HG03135 (cell line): Measurements from ENCODE around the gene THEMIS.
"Not testable (repeated sequence)": the region's sequence is repeated elsewhere in the genome, so short reads cannot be mapped to it uniquely, and the experiment has no call there.

Experiments used
- ATAC-seq: cut with Tn5 transposase; IDR thresholded peaks from one replicate; pipeline ENCODE4 v1.9.1; 2021; ENCODE audit warnings: mild to moderate bottlenecking, moderate library complexity; ENCODE audit not compliant: unreplicated experiment

Gene THEMIS

DNA sequence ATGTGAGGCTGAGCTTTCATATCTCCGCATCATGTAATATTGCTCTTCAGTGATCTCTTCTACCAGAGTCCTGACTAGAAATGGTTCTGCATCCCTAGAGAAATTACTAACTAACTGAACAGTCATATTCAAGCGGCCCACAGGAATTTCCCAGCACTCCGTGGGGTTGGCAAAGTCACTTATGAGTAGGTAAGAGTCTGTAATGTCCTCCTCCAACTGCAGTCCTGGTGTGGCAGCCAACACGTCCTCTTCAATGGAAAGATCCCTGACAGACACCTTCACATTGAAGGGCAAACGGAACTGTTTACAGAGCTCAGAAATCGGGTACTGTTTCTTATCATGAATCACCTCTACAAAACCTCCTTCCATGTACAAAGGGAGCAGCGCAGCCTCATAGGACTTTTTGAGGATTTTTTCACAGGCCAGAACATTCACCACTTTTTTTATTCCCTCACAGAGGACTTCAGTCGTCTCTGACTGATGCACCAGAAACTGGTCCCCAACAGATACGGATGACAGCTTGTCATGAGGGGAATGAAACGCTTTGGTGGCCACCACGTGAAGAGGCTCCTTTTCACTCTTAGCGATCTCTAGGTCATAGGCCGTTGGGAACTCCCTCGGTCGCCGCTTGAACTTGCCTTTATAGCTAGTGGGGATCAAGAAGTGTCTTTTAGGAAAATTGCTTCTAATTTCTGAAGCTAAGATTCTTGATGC, 87.7 kb downstream of the THEMIS start:
- no peak for ATAC-seq

DNA sequence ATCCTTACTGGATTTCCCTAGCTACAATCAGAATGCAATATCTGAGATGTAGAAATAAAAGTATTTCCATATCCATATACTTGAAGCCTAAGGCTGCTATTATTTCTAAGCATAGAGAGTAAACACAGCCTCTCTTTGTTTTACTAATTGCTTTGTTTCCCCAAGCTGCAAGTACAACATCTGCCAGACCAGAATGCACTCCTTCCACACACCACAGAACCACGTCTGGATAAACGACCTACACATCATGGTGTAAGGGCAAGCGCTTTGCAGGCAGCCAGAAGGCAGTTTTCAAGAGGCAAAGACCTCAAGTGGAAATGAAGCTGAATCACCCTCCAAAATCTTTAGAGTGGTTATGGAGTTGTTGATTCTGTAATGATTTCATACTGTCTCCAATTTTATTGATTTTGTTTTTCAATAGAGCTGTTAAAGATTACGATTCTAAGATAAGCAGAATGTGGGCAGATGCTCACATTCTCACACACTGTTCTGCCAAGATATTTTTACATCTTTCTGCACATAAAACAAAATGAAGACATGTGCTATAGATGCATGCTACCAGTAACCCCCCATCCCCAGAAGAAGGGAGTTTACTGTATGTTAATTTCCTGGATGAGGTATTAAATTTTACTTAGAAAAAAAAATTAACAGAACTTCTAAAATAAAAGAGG, 88.8 kb downstream of the THEMIS start:
- no peak for ATAC-seq

DNA sequence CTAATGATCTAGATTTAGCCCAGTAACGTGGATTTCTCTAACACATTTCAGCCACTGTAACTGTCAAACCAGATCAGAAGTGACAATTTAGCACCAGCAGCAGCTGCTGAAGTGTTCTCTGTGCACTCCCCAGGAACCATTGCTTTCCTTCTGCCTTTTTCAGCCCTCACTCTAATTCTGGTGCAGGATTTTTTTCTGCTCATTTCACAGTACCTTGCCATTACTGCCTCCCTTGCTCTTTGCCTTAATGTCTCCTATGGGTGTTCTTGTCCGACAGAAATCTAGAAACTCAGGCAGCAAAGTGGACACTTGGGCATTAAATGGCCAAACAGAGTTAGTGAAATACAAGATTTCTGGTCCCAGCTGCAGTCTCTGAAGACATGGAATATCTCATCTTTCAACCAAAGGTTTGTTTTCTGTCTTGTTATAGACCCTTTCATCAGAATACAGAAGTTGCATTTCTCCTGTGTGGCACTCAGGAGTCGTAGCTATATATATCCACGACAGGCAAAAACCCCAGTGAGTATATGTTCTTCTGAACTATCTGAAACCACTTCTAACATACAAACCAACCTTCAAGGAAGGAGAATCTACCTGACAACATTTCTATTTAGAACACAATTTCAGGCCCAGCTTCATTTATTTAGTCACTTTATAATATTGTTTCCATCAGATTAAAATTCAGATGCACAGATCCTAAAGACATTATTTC, 92.9 kb downstream of the THEMIS start:
- no peak for ATAC-seq

DNA sequence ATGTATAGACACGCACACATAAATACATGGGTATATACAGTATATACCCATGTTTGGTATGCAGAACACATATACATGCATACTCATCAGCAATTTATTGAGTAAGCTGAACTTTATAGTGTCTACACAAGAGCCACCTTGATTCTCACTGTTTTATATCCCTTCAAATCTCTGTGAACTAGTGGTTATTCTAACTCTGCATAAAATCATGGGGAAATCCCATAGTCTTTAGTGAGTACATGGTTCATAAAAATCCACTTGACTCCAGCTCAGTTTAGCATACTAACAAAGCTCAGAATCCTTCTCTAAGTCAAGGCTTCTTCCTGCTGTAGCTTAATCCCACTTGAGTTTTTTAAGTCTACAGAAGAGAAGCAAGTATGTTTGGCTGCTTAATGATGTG, 104.1 kb downstream of the THEMIS start:
- no peak for ATAC-seq

DNA sequence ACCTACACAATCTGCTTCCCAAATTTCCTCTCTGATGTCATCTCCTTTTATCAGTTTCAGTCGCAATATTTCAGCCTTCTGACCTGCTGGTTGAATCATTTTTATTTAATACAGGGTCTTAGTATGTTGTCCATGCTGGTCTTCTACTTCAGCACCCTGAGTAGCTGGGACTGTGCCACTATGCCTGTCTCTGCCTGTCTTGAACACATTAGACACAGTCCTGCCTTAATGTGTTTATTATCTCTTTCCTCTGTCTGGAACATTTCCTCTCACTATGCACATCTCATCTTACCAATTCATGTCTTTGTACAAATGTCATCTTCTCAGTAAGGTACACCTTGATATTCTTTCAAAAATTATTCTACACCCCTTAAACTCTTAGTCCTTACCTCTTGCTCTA, 106.5 kb downstream of the THEMIS start:
- no peak for ATAC-seq

DNA sequence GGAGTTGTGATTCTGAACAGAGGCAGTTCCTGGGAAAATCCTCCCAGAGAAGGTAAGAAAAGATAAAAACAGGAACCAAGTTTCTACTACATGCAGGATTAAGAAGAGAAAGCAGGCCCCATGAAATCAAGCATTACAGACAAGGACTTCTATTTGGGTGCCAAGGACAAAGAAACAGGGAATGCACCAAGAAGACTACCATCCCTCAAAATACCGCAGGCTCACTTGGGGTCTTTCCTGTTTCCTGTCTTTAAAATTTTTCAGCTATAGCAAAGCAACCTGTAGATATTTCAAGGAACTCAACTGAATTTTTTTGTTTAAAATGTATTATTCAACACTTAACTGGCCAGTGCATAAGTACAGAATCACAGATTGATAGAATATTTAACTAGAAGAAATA, 107.5 kb downstream of the THEMIS start:
- ATAC-seq = no peak

DNA sequence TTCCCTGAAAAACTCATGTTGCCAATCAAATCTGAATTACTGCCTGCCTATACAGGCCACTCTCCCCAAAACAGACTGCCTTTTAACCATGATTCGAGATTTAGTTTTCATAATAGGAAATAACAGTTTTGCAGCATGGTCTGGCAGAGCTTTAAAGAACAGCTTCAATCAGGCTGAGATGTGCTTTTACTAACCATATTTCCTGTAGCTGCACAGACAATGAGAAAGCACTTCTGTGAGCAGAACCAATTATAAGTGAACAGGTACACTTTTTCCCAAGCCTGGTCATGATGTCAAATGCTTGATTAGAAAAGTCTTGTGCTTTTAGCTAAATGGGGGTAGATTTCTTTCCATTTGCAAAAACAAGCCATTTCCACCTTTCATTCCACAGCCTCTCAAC, 108.2 kb downstream of the THEMIS start:
- no peak for ATAC-seq

DNA sequence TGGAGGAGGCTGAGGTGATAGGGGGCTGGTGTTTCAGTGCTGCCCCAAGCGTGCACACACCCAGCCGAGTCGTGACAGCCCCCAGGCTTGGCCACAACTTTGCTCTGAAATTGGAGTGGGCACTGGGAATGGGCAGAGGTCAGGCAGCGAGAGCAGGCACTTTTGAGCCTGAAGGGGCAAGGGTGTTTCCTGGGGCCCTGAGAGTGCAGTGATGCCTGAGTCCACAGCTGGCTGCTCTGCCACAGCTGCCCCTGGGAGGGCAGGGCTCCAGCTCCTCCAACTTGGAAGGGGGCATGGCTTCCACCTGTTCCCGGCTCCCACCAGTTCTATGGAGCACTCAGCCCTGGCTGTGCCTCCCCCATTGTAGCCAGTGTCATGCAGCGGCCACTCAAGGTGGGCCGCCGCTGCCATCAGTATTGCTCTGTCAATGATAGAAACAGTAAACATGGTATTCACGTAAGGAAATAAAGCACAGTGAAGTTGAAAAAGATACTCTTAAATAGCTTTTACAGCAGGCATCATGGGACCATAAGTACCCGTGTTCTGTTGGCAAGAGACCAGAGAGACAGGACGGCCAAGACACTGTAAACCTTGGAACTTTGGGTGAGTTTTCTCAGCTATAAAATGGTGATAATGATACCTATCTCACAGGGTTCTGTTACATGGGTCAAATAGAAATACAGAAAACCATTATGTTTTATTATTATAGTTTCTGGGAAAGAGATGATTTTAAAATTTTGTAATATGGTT, 108.9 kb downstream of the THEMIS start:
- ATAC-seq = no peak

DNA sequence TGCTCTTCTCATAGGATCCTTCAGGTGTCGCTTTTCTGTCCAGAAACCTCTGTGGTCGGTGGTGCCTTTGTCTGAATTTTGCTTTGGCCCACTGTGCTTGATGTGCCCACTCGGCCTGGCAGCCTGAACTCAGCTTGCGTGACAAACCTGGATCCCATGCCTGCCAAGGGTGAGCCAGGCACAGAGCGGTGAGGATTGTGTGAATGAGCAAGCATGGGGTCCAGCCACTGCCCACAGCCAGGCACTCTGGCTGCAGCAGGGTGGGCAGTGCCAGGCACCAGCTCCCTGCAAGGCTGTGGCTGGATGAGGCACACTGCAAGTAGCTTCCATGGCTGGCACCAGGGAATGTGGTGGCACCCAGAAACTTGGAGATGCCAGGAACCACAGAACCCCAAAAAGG, 110.3 kb downstream of the THEMIS start:
- no peak for ATAC-seq

DNA sequence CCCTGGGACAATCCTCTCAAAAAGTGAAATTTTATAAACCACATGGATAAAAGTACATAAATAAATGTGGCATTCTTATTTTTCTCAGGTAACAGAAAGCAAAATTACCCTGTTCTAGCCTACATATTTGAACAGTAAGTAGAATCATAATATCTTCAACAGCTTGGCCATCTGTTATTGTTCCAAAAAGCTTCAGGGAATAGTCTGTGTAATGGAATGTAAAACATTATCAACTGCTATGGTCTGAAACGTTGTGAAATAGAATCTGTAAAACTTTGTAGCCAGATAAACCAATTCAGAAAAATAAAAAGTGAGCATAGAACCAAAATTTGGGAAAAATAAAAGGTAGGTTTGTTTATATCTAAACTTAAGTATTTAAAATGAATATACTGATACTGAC, 114.7 kb downstream of the THEMIS start:
- no peak for ATAC-seq

DNA sequence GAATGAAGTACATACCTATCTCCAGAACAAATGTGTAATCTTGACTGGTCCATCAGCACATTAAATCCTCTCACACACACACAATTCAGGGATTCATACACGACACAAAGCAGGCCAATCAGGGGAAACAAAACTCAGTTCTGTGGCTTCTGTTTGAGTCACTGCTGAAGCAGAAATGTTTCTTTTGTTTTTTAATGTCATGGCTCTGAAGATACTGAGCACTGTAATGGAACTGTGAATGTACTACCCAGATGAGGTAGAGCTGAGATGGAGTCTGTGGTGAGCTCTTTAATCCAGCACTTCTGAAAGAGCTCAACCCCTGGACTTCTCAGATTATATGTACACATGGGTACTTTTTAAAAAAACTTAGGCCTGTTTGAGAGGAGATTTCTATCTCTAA, 116.4 kb downstream of the THEMIS start:
- ATAC-seq = no peak

DNA sequence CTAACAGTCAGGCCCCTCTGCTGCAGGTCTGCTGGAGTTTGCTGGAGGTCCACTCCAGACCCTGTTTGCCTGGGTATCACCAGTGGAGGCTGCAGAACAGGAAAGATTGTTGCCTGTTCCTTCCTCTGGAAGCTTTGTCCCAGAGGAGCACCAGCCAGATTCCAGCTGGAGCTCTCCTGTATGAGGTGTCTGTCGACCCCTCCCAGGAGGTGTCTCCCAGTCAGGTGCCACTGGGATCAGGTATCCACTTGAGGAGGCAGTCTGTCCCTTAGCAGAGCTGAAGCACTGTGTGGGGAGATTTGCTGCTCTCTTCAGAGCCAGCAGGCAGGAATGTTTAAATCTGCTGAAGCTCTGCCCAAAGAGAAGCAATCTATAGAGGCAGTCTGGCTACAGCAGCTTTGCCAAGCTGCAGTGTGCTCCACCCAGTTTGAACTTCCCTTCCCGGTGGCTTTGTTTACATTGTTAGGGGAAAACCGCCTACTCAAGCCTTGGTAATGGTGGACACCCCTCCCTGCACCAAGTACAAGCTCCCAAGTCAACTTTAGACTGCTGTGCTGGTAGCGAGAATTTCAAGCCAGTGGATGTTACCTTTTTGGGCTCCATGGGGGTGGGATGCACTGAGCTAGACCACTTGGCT, 119.1 kb downstream of the THEMIS start:
- not testable (repeated sequence) for ATAC-seq

DNA sequence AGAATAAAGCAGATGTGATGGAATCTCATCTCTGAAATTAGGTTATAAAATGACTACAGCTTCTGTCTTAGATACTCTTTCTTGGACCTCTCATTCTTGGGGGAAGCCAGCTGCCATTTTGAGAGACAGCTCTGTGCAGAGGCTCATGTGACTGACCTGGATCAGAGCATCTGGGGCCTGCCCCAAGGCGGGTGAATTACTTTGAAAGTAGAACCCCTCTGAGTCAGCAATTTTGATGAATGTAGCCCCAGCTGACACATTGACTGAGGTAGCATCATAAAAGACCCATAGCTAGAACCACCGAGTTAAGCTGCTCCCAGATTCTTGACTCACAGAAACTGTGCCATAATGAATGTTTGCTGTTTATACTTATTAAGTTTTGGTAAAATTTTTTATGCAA, 124.5 kb downstream of the THEMIS start:
- ATAC-seq = no peak

DNA sequence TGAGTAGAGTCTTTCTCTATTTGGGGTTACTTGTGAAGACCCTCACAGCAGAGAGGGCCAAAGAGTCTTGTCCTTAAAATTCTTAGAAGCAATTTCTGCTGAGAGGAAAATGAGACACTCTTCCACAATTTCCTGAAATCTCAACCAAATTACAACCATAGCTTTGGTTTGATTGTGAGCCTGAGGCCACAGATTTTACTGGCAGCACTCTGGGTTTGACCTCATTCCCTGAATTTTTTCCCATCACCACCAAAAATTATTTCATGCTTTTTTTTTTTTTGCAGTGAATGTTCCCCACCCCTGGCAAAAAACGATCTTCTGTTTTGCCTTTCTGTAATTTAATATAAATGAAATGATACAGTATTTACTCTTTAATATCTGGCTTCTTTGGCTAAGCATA, 125.5 kb downstream of the THEMIS start:
- ATAC-seq = no peak

DNA sequence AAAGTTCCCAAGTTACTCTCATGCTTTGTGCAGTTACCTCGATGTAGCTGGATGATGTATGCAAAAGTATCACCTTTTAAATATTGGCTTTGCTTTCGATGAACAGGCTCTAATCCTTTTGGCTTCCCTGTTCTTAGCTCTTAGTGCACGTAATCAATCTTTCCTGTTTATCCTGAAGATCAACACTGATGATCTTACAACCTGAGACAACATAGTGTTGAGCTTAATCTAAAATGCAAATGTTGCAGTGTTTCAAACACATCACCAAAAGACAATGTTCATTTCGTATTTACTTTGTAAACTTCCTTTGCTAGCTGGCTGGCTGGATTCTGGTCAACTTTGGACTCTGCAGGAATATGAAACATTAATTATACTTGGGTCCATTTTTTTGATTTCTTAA, 132.1 kb downstream of the THEMIS start:
- ATAC-seq = no peak

DNA sequence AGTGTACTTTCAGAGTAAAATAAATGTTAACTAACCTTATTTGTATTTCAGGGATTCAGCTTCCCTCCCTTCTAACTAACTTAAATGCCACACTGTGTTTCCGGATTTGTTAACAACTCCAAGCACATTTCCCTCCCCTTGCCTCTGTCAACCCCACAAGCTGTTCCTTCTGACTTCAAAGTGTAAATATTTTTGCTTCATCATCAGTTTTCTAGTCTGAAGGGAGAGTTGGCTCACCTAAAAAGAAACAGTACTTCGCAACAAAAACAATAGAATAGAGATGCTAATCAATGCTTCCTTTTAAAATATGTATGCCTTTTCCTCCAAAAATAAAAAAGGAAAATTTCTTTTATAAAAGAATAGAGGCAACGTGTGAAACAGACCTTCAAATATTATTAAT, 132.6 kb downstream of the THEMIS start:
- no peak for ATAC-seq

DNA sequence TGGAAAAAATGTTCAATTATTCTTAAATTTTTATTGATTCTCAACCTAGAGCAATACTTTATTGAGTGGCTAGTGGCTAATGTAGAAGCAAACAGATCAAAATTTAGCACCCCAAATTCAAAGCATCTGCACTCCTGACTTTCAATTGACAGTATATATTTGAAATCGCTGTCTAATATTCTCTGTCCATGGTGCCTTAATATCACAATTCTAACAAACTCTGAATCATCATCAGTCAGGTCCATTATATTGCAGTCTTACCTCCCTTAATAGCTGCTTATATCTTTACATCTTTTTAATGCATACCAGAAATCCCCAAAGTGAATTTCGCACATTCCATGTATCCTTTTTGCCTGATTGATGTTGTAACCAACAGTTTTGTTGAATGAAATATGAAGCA, 134.9 kb downstream of the THEMIS start:
- no peak for ATAC-seq

DNA sequence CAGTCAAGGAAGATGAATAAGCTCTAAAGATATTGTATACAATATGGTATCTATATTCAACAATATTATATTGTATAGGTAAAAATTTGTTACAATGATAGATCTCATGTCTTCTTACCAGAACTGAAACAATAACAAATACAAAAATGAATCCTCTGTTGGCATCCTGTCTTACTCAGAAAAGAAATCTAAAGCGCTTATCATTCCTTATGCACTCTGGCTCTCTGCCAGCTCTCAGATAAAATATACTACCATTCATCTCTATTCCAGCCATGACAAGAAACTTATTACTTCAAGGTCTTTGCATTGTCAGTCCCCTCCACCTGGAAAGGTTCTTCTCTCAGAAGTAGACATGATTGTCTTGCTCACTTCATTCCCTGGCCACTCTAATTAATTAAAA, 138.6 kb downstream of the THEMIS start:
- ATAC-seq = no peak

DNA sequence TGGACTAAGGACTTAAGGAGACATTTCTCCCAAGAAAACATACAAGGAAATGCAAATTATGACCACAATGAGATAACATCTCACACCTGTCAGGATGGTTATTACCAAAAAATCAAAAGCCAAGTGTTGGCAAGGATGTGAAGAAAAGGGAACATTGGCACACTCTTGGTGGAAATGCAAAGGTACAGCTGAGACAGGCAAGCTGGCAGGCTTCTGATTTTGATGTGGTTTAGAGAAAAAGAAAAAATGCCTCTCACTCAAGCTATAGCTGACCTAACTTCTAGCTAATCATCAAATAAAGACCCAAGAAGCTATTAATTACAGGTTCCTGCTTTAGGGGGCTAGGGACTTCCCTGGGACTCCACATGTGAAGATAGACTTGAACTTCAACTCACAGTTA, 139.8 kb downstream of the THEMIS start:
- ATAC-seq = no peak

DNA sequence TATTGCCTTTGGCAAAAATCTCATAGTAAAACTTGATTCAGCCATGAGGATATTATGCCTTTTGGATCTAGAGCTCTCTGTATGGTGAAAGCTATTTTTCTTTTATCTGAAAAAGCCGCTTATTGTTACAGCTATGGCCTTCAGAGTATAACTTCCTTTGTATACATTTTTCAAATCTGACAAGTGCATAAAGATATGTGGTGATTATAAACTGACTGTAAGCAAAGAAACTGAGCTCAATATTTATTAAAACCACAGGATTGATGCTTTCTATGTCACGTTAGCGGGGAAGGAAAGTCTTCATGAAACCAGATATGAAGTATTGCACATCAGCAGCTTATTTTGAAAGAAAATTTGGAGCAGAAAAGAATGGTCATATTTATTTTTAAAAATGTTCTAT, 151.8 kb downstream of the THEMIS start:
- no peak for ATAC-seq

DNA sequence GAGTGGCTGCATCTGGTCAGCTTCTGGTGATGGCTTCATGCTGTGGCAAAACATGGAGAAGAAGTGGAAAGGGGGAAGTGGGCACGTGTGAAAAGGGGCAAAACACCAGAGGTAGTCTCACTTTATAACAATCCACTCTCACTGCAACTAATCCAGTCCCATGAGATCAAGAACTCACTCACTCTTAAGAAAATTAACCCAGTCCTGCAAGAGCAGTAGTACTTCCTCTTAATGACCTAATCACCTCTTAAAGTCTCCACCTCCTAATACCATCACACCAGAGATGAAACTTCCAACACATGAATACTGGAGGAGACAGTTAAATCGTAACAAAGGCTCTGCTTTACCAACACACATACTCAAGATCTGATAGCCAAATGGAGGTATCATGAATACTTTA, 152.6 kb downstream of the THEMIS start:
- no peak for ATAC-seq
